Progenitor cell of endocrine pancreas (in vitro differentiated cells): Measurements from ENCODE around the gene MROH7. TPM values are rescaled to one million over a fixed set of nuclear protein-coding genes. Genes with fewer than 3 reads are reported as not detected.

Experiments used
- DNase-seq: peaks from one replicate; pipeline ENCODE4 v3.0.0; 2021; ENCODE audit warnings: low spot score; ENCODE audit not compliant: unreplicated experiment
- H3K27ac Mint-ChIP-seq: 2 replicates; pipeline ENCODE4 v1.8.0; 2021; ENCODE audit warnings: mild to moderate bottlenecking, moderate library complexity, mixed read lengths
- H3K27me3 Mint-ChIP-seq: 2 replicates; pipeline ENCODE4 v1.8.0; 2021; ENCODE audit warnings: mixed read lengths
- H3K36me3 Mint-ChIP-seq: 2 replicates; pipeline ENCODE4 v1.8.0; 2022; ENCODE audit warnings: mixed read lengths; ENCODE audit not compliant: insufficient read depth
- H3K4me1 Mint-ChIP-seq: 2 replicates; pipeline ENCODE4 v1.8.0; 2021; ENCODE audit warnings: low read depth, mixed read lengths
- H3K4me3 Mint-ChIP-seq: 2 replicates; pipeline ENCODE4 v1.8.0; 2021; ENCODE audit warnings: low read depth, mild to moderate bottlenecking, moderate library complexity, mixed read lengths
- H3K9me3 Mint-ChIP-seq: 2 replicates; pipeline ENCODE4 v1.8.0; 2021; ENCODE audit warnings: low read depth, mixed read lengths
- CTCF ChIP-seq: fragments of 200-600 bp; sonication (generic); IDR thresholded peaks from one replicate; pipeline ENCODE4 v1.5.0; 2021; ENCODE audit warnings: antibody characterized with exemption, mild to moderate bottlenecking; ENCODE audit not compliant: unreplicated experiment
- total RNA-seq: library from RNA; stranded (reverse); gene quantifications from 2 replicates; pipeline ENCODE4 v1.2.1, GENCODE V29; 2021

The MROH7 gene
- total RNA-seq, 1 donor from 2014 or later, result 0.50 TPM

- no peaks in the 10 kb centered on the region for H3K36me3 Mint-ChIP-seq
Observed at GRCh38 chr1:54683453-54683852, 41.9 kb downstream of the MROH7 start.

GRCh38 chr1:54685335-54685905 lies 43.8 kb downstream of the MROH7 start:
- H3K27ac Mint-ChIP-seq, result no peak overlapping the region
- peaks cover 17% of the 10 kb centered on the region for H3K4me1 Mint-ChIP-seq
- H3K9me3 Mint-ChIP-seq, result no peaks in the 10 kb centered on the region
- no peak overlapping the region for H3K4me3 Mint-ChIP-seq
- H3K27me3 Mint-ChIP-seq, result no peaks in the 10 kb centered on the region
- H3K36me3 Mint-ChIP-seq, result no peaks in the 10 kb centered on the region
- DNase-seq, result no peak
- no peak for TF ChIP-seq CTCF

More at GRCh38 chr1:54683453-54683852, 41.9 kb downstream of the MROH7 start:
- Mint-ChIP-seq H3K4me1 (peaks cover 20% of the 10 kb centered on the region), H3K4me3 (no peak overlapping the region), H3K9me3 (no peaks in the 10 kb centered on the region), H3K27me3 (peaks cover 3% of the 10 kb centered on the region), H3K27ac (no peak overlapping the region)
- DNase-seq, result no peak
- no peak for TF ChIP-seq CTCF

- no peaks in the 10 kb centered on the region for H3K36me3 Mint-ChIP-seq
- H3K9me3 Mint-ChIP-seq, result no peaks in the 10 kb centered on the region
- H3K4me3 Mint-ChIP-seq, result no peak overlapping the region
- peaks cover 11% of the 10 kb centered on the region for H3K4me1 Mint-ChIP-seq
- TF ChIP-seq CTCF, result no peak
- no peak for DNase-seq
- H3K27ac Mint-ChIP-seq, result no peak overlapping the region
- H3K27me3 Mint-ChIP-seq, result no peaks in the 10 kb centered on the region
Observed at GRCh38 chr1:54686155-54686554, 44.6 kb downstream of the MROH7 start.

DNA sequence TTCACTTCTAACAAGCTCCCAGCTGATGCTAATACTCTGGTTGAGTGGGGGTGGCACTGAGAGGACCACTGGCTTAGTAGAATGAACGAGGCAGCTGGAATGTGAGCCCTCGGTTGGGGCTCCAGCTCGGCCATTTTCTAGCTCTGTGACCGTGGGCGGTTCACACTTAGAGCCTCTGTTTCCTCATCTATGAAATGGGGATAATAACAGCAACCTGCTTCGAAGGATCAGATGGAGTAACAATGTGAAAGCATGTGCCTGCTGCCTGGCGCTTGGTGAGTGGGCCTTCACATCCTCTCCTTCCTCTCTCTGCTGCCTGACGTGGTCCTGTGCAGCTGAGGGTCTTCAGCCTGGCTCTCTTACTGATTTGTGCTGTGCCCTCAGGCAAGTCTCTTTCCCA lies 53.2 kb downstream of the MROH7 start:
- Mint-ChIP-seq H3K36me3 (no peaks in the 10 kb centered on the region), H3K9me3 (no peaks in the 10 kb centered on the region), H3K4me1 (no peaks in the 10 kb centered on the region), H3K4me3 (no peak overlapping the region), H3K27ac (no peak overlapping the region), H3K27me3 (peaks cover 9% of the 10 kb centered on the region)
- no peak for TF ChIP-seq CTCF
- DNase-seq, result no peak

DNA sequence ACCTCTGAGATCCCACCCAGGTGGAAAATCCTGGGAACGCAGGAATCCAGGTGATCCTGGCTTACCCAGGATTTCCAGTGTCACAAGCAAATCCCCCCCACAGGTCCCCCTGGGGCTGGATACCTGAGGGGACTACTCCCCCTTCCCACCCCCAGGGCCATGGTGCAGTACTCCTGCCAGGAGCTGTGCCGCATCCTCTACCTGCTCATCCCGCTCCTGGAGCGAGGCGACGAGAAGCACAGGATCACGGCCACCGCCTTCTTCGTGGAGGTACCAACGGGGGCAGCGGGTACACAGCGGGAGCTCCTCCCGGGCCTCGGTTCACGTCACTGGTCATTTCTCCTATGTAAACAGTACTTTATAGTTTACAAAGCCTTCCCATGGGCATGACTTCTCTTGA lies 53.6 kb downstream of the MROH7 start:
- no peak overlapping the region for H3K27ac Mint-ChIP-seq
- no peak for DNase-seq
- H3K36me3 Mint-ChIP-seq, result no peaks in the 10 kb centered on the region
- H3K4me3 Mint-ChIP-seq, result no peak overlapping the region
- peaks cover 9% of the 10 kb centered on the region for H3K27me3 Mint-ChIP-seq
- no peak for TF ChIP-seq CTCF
- no peaks in the 10 kb centered on the region for H3K4me1 Mint-ChIP-seq
- no peaks in the 10 kb centered on the region for H3K9me3 Mint-ChIP-seq
